IPS-18c (cell line): ENCODE measurements around the gene KIDINS220.
"Not testable (repeated sequence)": the region's sequence is repeated elsewhere in the genome, so short reads cannot be mapped to it uniquely, and the experiment has no call there.

Experiments
- H3K4me3 ChIP-seq: 2 replicates; pipeline ENCODE4 v1.7.0; 2013; ENCODE audit warnings: low read depth, mild to moderate bottlenecking, low read length, moderate library complexity; ENCODE audit not compliant: insufficient read depth
- H3K9me3 ChIP-seq: one replicate; pipeline ENCODE4 v1.6.1; 2013; ENCODE audit warnings: mild to moderate bottlenecking, low read length, moderate library complexity; ENCODE audit not compliant: control insufficient read depth, insufficient read depth

Gene KIDINS220

GRCh38 chr2:8729939-8730338 is 107.5 kb downstream of the KIDINS220 start:
- no peak overlapping the region for H3K4me3 ChIP-seq
- H3K9me3 ChIP-seq, result no peaks in the 10 kb centered on the region

DNA sequence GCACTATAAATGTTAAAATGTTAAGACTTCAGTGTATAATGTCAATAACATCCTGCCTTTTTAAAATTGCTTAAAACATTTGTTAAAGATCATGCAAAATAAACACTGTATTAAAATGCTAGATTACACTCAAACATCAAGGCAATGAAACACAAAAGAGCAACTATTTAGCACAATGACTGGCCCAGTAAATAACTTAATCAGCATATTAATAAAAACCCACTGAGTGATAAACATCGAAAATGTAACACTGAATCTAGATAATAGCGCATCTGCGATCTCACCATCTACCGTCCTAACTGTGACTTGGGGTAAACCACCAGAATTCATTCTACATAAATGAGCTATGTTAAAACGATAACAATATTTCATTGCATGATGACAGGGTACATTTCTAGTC is 108.3 kb downstream of the KIDINS220 start:
- not testable (repeated sequence) for H3K4me3 ChIP-seq, H3K9me3 ChIP-seq

GRCh38 chr2:8728305-8729015 is 109.0 kb downstream of the KIDINS220 start:
- H3K9me3 ChIP-seq, result no peaks in the 10 kb centered on the region
- H3K4me3 ChIP-seq, result no peak overlapping the region

- Histone ChIP-seq H3K4me3 (no peak overlapping the region), H3K9me3 (no peaks in the 10 kb centered on the region)
Measured at GRCh38 chr2:8725838-8726237, 111.6 kb downstream of the KIDINS220 start.

- no peak overlapping the region for H3K4me3 ChIP-seq
- no peaks in the 10 kb centered on the region for H3K9me3 ChIP-seq
Measured at GRCh38 chr2:8722986-8723385, 114.4 kb downstream of the KIDINS220 start.

DNA sequence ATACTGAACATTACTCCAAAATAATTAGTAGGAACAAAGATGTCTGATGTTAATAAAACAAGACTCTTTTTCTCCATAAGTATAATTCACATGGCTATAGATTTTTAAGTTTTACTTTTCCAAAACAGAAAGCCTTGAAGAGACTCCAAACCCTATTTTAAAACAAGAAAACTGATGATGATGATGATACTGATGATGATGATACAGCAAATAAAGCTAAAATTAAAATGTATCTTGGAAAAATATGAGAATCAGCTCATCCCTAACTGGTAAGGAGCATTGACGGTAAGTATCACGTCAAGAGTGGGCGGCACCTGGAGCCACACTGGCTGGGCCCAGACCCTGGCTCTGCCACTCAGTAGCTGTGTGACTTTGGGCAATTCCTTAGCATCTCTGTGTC is 116.0 kb downstream of the KIDINS220 start:
- no peak overlapping the region for H3K4me3 ChIP-seq

DNA sequence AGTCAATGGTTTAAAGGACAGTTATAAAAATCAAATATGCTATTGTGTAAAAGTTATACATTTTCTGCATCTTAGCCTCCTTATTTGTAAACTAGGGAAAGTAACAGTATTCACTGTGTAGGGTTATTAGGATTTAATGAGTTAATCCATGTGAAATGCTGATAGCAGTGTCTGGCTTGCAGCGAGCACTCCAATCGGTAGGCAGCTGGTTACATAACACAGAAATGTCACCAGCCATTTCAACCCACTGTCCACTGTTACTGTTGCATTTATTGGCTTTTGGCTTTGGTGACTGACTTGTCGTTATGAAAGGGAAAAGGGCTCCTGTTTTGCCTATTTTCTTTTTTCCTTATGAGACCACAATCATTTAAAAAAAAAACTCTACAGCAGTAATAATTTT is 116.7 kb downstream of the KIDINS220 start:
- H3K4me3 ChIP-seq, result no peak overlapping the region
- H3K9me3 ChIP-seq, result no peaks in the 10 kb centered on the region

More for the DNA sequence above, 116.0 kb downstream of the KIDINS220 start:
- H3K9me3 ChIP-seq, result no peaks in the 10 kb centered on the region

DNA sequence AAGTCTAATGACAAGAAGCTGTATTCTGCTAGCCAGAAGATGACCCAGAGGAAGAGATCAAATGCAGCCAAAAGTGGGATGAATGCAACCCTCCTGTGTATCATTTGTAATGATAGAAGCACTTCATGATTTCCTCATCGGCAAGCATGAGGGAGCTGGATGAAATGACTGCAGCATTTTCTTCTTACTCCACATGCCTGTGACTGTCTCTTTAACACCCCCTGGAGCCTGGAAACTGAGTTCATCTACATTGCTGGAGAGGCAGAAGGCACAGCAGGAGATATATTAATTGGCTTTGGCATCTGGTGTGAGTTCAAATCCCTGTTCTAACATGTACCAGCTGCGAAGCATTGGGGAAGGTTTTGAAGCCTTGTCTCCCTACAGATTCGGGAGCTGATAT is 117.9 kb downstream of the KIDINS220 start:
- H3K9me3 ChIP-seq, result no peaks in the 10 kb centered on the region
- H3K4me3 ChIP-seq, result no peak overlapping the region

GRCh38 chr2:8714971-8715370 is 122.4 kb downstream of the KIDINS220 start:
- Histone ChIP-seq H3K9me3 (no peaks in the 10 kb centered on the region), H3K4me3 (no peak overlapping the region)

DNA sequence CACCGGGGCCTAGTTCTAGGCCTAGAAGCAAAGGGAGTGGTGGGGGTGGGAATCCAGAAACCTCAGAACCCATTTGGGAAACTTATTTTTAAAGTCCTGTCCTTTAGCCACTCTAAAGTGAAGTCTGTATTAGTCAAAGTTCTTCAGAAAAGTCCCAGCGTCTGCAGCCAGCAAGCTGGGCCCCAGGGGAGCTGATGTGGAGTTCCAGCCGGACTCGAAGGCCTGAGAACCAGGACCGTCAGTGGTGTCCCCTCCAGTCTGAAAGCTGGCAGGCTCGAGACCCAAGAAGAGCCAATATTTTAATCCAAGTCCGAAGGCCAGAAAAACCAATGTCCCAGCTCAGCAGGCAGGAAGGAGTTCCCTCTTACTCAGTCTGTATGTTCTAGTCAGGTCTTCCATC is 123.1 kb downstream of the KIDINS220 start:
- Histone ChIP-seq H3K4me3 (no peak overlapping the region), H3K9me3 (no peaks in the 10 kb centered on the region)

GRCh38 chr2:8710951-8711350 is 126.5 kb downstream of the KIDINS220 start:
- no peak overlapping the region for H3K4me3 ChIP-seq
- H3K9me3 ChIP-seq, result no peaks in the 10 kb centered on the region

- Histone ChIP-seq H3K4me3 (no peak overlapping the region), H3K9me3 (no peaks in the 10 kb centered on the region)
Measured at GRCh38 chr2:8709611-8710010, 127.8 kb downstream of the KIDINS220 start.

- Histone ChIP-seq H3K4me3 (no peak overlapping the region), H3K9me3 (no peaks in the 10 kb centered on the region)
Measured at GRCh38 chr2:8704906-8705305, 132.5 kb downstream of the KIDINS220 start.

DNA sequence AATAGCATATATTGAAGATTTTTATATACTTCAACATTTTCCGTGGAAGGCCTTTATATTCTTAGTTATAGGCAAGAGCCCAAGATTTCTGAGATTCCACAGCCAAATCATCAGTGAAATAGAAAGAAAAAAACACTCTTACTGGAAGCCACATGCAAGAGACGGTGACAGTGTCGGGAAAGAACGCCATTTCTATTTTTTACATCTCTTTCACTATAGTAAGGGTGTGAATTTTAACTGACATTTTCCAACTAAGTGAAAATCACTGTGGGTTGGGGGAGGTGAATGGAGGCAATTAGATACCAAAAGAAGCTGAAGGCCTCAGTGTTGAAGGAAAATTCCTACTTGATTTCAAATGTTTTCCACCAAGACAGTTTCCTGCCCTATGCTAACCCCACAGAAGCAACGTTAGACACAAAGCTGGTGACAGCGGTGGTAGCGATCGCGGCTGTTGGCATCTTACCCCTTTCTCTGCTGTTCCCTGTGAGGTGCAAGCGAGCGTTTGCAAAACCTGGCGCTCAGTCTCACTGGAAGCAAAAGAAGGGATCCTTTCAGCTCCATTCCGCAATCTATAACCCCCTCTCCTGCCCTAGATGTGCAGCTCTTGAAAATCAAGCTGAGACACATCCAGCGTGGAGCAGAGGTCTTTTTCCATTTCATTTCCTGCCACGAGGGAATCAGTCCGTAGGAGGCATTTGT is 135.6 kb downstream of the KIDINS220 start:
- H3K4me3 ChIP-seq, result no peak overlapping the region
- no peaks in the 10 kb centered on the region for H3K9me3 ChIP-seq

GRCh38 chr2:8699839-8700238 is 137.6 kb downstream of the KIDINS220 start:
- no peaks in the 10 kb centered on the region for H3K9me3 ChIP-seq
- H3K4me3 ChIP-seq, result no peak overlapping the region

DNA sequence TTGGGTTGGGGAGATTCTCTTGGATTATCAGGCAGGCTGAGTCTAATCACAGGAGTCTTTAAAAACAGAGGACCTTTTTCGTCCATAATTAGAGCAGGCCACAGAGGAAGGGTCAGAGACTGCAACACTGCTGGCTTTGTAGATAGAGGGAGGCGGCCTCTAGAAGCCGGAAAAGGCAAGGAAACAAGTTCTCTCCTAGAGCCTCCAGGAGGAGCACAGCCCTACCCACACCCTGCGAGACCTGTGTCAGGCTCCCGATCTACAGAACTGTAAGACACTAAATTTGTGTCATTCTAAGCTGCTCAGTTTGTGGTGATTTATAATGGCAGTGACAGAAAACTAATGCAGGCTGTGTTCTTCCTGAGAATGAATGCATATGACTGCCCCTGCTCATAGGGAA is 140.2 kb downstream of the KIDINS220 start:
- Histone ChIP-seq H3K9me3 (no peaks in the 10 kb centered on the region), H3K4me3 (no peak overlapping the region)

DNA sequence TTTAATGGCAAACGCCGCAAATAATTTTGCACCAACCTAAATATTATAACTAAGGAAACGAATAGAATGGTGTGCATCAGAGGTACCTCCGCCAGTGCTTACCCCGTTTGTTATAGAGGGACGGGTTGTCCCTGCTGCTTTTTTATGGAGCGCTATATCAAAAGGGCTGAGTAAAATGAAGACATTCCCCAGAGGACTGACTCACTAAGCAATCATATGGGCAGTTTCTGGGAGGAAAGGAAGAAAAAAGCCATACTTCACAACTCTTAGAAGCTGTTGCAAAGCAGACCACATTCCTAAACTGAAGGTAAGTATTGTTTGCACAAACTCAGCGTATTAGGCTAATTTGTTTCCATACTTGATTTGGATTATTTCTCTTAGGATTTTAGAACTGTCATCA is 142.7 kb downstream of the KIDINS220 start:
- Histone ChIP-seq H3K4me3 (no peak overlapping the region), H3K9me3 (no peaks in the 10 kb centered on the region)

DNA sequence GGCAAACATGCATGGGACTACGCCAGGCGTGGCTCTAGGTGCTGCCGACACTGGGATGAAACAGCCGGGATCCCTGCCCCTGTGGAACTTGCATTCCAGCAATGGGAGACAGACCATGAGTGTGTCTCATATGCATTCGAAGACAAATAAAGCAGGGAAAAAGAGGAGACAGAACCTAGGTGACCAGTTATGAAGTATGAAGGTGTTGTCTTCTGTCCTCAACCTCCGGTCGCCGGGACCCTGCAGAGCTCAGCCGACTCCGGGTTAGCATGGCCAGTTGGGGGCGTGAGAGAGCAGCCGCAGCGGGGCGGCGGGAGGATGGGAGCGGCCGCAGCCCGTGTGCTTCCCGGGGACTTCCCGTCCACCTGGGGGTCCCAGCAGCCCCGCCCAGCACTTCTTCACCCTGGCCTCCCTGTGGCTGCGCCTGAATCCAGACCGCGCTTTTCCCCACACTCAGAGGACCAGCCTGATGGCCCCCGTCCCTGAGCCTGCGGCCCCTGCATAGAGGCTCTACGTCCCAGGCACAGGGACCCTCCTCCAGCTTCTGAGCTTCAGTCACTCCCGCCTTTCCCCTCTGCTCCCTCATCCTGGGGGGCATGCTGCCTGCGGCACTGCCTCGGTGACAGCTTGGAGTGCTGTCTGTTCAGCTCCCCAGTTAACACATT is 144.1 kb downstream of the KIDINS220 start:
- Histone ChIP-seq H3K4me3 (peak overlapping the region; percentile 5; the same call in 1 of the 2 replicates), H3K9me3 (no peaks in the 10 kb centered on the region)
